Activated naive CD4-positive, alpha-beta T cell treated with anti-CD3 and anti-CD28 coated beads for 36 hours (primary cell): Measurements from ENCODE around the gene LENG9. TPM values are rescaled to one million over a fixed set of nuclear protein-coding genes. Genes with fewer than 3 reads are reported as not detected.
A peak's percentile ranks its signal among the peaks of the same experiment; 100 is the strongest.
"Not testable (repeated sequence)": the region's sequence is repeated elsewhere in the genome, so short reads cannot be mapped to it uniquely, and the experiment has no call there.

ENCODE experiments used
- CTCF ChIA-PET: fragments of 350-600 bp; sonication (Branson Sonifier 250); formaldehyde crosslinking; loops from one replicate; lab custom pipeline; 2021; ENCODE audit warnings: antibody characterized with exemption; lab: Charles Lee
- DNase-seq: peaks from one replicate; pipeline ENCODE4 v3.0.0-alpha.2; 2020
- H3K27ac Mint-ChIP-seq: one replicate; pipeline ENCODE4 v1.8.0; 2021; ENCODE audit warnings: mild to moderate bottlenecking, mixed read lengths
- H3K27me3 Mint-ChIP-seq: one replicate; pipeline ENCODE4 v1.8.0; 2021; ENCODE audit warnings: low read depth, mixed read lengths
- H3K36me3 Mint-ChIP-seq: one replicate; pipeline ENCODE4 v1.8.0; 2021; ENCODE audit warnings: low read depth, mixed read lengths
- H3K4me1 Mint-ChIP-seq: one replicate; pipeline ENCODE4 v1.8.0; 2021; ENCODE audit warnings: low read depth, mixed read lengths
- H3K4me3 Mint-ChIP-seq: one replicate; pipeline ENCODE4 v1.8.0; 2021; ENCODE audit warnings: mild to moderate bottlenecking, moderate library complexity, mixed read lengths
- H3K9me3 Mint-ChIP-seq: one replicate; pipeline ENCODE4 v1.8.0; 2021; ENCODE audit warnings: mixed read lengths
- intact Hi-C: fragments of 100-400 bp; cut with micrococcal nuclease; formaldehyde crosslinking; loops from one replicate; pipeline ENCODE4 v1.15.1; 2023
- total RNA-seq, 2 experiments: library from RNA; stranded (reverse); gene quantifications; one replicate each; pipeline ENCODE4 v1.2.3, GENCODE V29; 2021

The LENG9 gene
- total RNA-seq, 2 experiments from 2014 or later, result 5.7 to 7.1 TPM

GRCh38 chr19:54475706-54476105 is 12.1 kb upstream of the LENG9 start:
- CTCF ChIA-PET, result interaction anchor here (0.7 kb wide), 1 partner anchor 991 kb away, joined by 3 read pairs; no protein-coding TSS in a partner anchor
- no peak overlapping the region for H3K4me3 Mint-ChIP-seq
- peaks cover 6% of the 10 kb centered on the region for H3K4me1 Mint-ChIP-seq
- no peaks in the 10 kb centered on the region for H3K36me3 Mint-ChIP-seq
- no peak overlapping the region for H3K27ac Mint-ChIP-seq
- H3K9me3 Mint-ChIP-seq, result no peaks in the 10 kb centered on the region
- peaks cover 25% of the 10 kb centered on the region for H3K27me3 Mint-ChIP-seq
- intact Hi-C loops, result no loop called here
- no peak for DNase-seq

GRCh38 chr19:54473892-54474372 is 10.4 kb upstream of the LENG9 start:
- no peak for DNase-seq
- Mint-ChIP-seq H3K27ac (no peak overlapping the region), H3K9me3 (no peaks in the 10 kb centered on the region), H3K4me1 (peaks cover 9% of the 10 kb centered on the region), H3K27me3 (peaks cover 41% of the 10 kb centered on the region), H3K4me3 (no peak overlapping the region), H3K36me3 (no peaks in the 10 kb centered on the region)
- CTCF ChIA-PET, result interaction anchor here (0.6 to 1.4 kb wide), 4 partner anchors 11 to 557 kb away, joined by 3 to 11 read pairs (median 3); partner anchors contain the start of gene LENG9
- intact Hi-C loops, result no loop called here

GRCh38 chr19:54473071-54473891 is 9.7 kb upstream of the LENG9 start, which contains the start of gene CDC42EP5:
TSS of gene CDC42EP5 (minus strand) at chr19:54473296. CDS start at chr19:54465547, 7,749 bp downstream.
- no peaks in the 10 kb centered on the region for H3K36me3 Mint-ChIP-seq
- peaks cover 9% of the 10 kb centered on the region for H3K4me1 Mint-ChIP-seq
- H3K9me3 Mint-ChIP-seq, result no peaks in the 10 kb centered on the region
- CTCF ChIA-PET, result interaction anchor here (0.6 to 1.4 kb wide), 2 partner anchors 10 to 201 kb away, joined by 3 to 11 read pairs; partner anchors contain the start of gene LENG9
- H3K4me3 Mint-ChIP-seq, result no peak within 1 kb of the TSS
- DNase-seq, result no peak
- H3K27me3 Mint-ChIP-seq, result peaks cover 38% of the 10 kb centered on the region
- intact Hi-C loops, result no loop called here
- H3K27ac Mint-ChIP-seq, result no peak within 1 kb of the TSS

- Mint-ChIP-seq H3K4me3 (no peak overlapping the region), H3K4me1 (peaks cover 9% of the 10 kb centered on the region), H3K9me3 (no peaks in the 10 kb centered on the region), H3K36me3 (no peaks in the 10 kb centered on the region), H3K27me3 (peaks cover 38% of the 10 kb centered on the region), H3K27ac (no peak overlapping the region)
- DNase-seq, result no peak
- CTCF ChIA-PET, result no interaction called here
- intact Hi-C loops, result no loop called here
These were observed 7.6 kb upstream of the LENG9 start for GRCh38 chr19:54470991-54471782.

- H3K4me3 Mint-ChIP-seq, result no peak overlapping the region
- peaks cover 9% of the 10 kb centered on the region for H3K4me1 Mint-ChIP-seq
- CTCF ChIA-PET, result interaction anchor here (0.7 kb wide), 1 partner anchor 11 kb away, joined by 4 read pairs; no protein-coding TSS in a partner anchor
- intact Hi-C loops, result no loop called here
- no peaks in the 10 kb centered on the region for H3K9me3 Mint-ChIP-seq
- no peaks in the 10 kb centered on the region for H3K36me3 Mint-ChIP-seq
- H3K27ac Mint-ChIP-seq, result no peak overlapping the region
- H3K27me3 Mint-ChIP-seq, result peaks cover 42% of the 10 kb centered on the region
- no peak for DNase-seq
These were observed 6.8 kb upstream of the LENG9 start for GRCh38 chr19:54470276-54470887.

GRCh38 chr19:54469496-54469934 is 5.9 kb upstream of the LENG9 start:
- H3K4me1 Mint-ChIP-seq, result peaks cover 11% of the 10 kb centered on the region
- intact Hi-C loops, result loop anchor here (10.0 kb wide), 2 partner anchors 615 to 1185 kb away; partner anchors contain the start of gene U2AF2

GRCh38 chr19:54466110-54466480 is 2.5 kb upstream of the LENG9 start:
- CTCF ChIA-PET, H3K36me3 Mint-ChIP-seq, H3K27ac Mint-ChIP-seq, H3K9me3 Mint-ChIP-seq, DNase-seq: not testable (repeated sequence)
- Mint-ChIP-seq H3K4me1 (peaks cover 17% of the 10 kb centered on the region), H3K27me3 (peaks cover 36% of the 10 kb centered on the region), H3K4me3 (peak overlapping the region; percentile 54)
- intact Hi-C loops, result loop anchor here (10.0 kb wide), 2 partner anchors 619 to 1189 kb away; partner anchors contain the start of gene U2AF2

More at GRCh38 chr19:54469496-54469934, 5.9 kb upstream of the LENG9 start:
- H3K27ac Mint-ChIP-seq, result no peak overlapping the region
- CTCF ChIA-PET, result interaction anchor here (0.7 kb wide), 1 partner anchor 12 kb away, joined by 4 read pairs; no protein-coding TSS in a partner anchor
- no peaks in the 10 kb centered on the region for H3K9me3 Mint-ChIP-seq
- no peak overlapping the region for H3K4me3 Mint-ChIP-seq
- peaks cover 43% of the 10 kb centered on the region for H3K27me3 Mint-ChIP-seq
- H3K36me3 Mint-ChIP-seq, result no peaks in the 10 kb centered on the region
- no peak for DNase-seq

- peaks cover 15% of the 10 kb centered on the region for H3K4me1 Mint-ChIP-seq
- peaks cover 6% of the 10 kb centered on the region for H3K36me3 Mint-ChIP-seq
- H3K27me3 Mint-ChIP-seq, result peaks cover 32% of the 10 kb centered on the region
- no peak overlapping the region for H3K27ac Mint-ChIP-seq
- peak overlapping the region; percentile 54 for H3K4me3 Mint-ChIP-seq
- no peaks in the 10 kb centered on the region for H3K9me3 Mint-ChIP-seq
- CTCF ChIA-PET, result no interaction called here
- no peak for DNase-seq
- intact Hi-C loops, result loop anchor here (2.0 to 10.0 kb wide), 4 partner anchors 619 to 1189 kb away; partner anchors contain the start of genes KMT5C, PPP1R12C and U2AF2
These were observed 2.0 kb upstream of the LENG9 start for GRCh38 chr19:54465426-54466109.

- peak overlapping the region; percentile 92 for H3K27ac Mint-ChIP-seq
- H3K4me3 Mint-ChIP-seq, result peak overlapping the region; percentile 84
- CTCF ChIA-PET, result no interaction called here
- H3K9me3 Mint-ChIP-seq, result no peaks in the 10 kb centered on the region
- DNase-seq, result peak; percentile 90
- peaks cover 14% of the 10 kb centered on the region for H3K4me1 Mint-ChIP-seq
- intact Hi-C loops, result loop anchor here (1.0 to 10.0 kb wide), 16 partner anchors 16 to 1657 kb away; partner anchors contain the start of genes BRSK1, CNOT3, FIZ1 and HSPBP1
- peaks cover 25% of the 10 kb centered on the region for H3K27me3 Mint-ChIP-seq
- H3K36me3 Mint-ChIP-seq, result peaks cover 7% of the 10 kb centered on the region
These were observed 1.2 kb upstream of the LENG9 start for GRCh38 chr19:54464630-54465425.

GRCh38 chr19:54464044-54464629 is 559 bp upstream of the LENG9 start:
- Mint-ChIP-seq H3K27me3 (peaks cover 18% of the 10 kb centered on the region), H3K27ac (peak overlapping the region; percentile 92), H3K4me1 (peaks cover 17% of the 10 kb centered on the region), H3K36me3 (peaks cover 12% of the 10 kb centered on the region), H3K4me3 (peak overlapping the region; percentile 84), H3K9me3 (no peaks in the 10 kb centered on the region)
- DNase-seq, result peak; percentile 99
- CTCF ChIA-PET, result interaction anchor here (0.7 kb wide), 1 partner anchor 31 kb away, joined by 3 read pairs; no protein-coding TSS in a partner anchor
- intact Hi-C loops, result loop anchor here (1.0 to 10.0 kb wide), 16 partner anchors 15 to 1658 kb away; partner anchors contain the start of genes BRSK1, CNOT3, FIZ1 and HSPBP1
